ENCODE data around the gene YWHAH.

The YWHAH gene

DNA sequence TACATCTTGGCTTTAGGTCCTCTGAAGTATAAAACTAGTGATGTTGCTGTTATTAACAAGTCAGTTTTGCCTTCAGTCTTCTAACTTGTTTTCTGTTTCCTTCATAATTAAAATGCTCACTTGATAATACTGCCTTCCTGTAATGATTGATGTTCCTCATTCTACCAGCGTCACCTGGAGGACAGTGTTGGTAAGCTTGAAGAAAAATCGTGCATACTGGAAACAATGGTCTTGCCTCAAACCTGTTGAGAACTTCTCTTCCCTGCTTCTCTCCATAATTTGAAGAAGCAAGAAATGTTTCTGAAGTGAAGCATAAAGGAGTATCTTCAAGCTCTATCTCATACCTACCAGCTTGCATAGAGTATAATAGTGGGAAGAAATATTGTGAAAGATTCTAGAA, 3.0 kb downstream of the YWHAH start:
- in situ Hi-C loops (cut with HindIII; ENCODE audit: low sequenced_read_pairs), result no loop called here

DNA sequence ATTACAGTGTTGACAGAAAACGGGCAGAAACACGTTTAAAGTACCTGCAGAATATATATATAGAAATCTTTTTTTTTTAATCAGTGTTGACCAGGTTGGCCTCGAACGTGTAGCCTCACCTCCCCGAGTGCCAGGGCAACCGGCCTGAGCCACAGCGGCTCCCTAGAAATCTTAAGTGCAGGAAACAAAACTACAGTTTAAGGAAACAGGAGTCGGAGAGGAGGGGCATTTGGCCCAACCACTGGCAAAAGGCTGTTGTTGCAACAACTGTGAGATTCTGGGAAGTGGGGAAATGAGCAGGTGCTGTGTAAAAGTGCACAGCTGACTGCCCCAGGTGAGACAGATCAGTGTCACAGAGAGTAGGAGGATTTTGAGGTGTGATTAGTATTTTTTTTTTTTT, 3.7 kb downstream of the YWHAH start:
- in situ Hi-C loops (cut with HindIII; ENCODE audit: low sequenced_read_pairs), result no loop called here

DNA sequence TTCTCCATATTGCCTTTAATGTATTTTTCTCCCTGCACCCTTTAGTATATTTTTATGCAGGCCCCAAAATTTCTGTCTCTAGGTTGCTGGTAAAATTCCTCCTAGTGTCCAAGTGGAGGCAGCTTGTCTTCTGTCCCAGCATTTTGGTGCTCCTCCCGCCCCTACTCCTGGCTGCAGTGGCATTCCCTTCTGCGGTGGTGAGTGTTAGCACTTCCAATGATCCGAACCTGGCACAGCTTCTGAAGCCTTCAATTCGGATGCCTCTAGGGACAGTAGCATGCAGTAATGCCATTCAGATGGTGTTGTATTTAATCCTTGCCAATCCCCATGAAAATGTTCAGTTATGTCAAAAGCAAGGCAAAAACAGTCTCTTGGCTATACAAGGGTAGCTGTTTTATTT, 5.9 kb downstream of the YWHAH start:
- in situ Hi-C loops (cut with HindIII; ENCODE audit: low sequenced_read_pairs), result loop anchor here (25.0 kb wide), 1 partner anchor 238 kb away; no protein-coding TSS in a partner anchor

GRCh38 chr22:31951194-31952093, 7.1 kb downstream of the YWHAH start:
- in situ Hi-C loops (cut with HindIII; ENCODE audit: low sequenced_read_pairs), result loop anchor here (25.0 kb wide), 1 partner anchor 239 kb away; no protein-coding TSS in a partner anchor

DNA sequence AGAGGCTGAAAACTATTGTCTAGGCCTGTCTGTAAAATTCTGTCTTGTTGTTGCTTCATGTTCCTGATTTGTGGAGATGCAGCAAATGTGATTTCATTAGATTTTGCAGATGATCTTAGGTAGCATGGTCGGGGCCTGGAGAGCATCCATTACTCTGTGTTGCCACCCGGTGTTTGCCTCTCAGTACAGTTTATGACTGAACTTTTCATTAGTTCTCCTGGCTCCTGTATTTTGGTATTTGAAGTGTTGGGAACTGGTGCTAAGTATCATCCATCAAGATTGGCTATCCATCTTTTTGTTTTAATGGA, 7.7 kb downstream of the YWHAH start:
- in situ Hi-C loops (cut with HindIII; ENCODE audit: low sequenced_read_pairs), result loop anchor here (25.0 kb wide), 1 partner anchor 240 kb away; no protein-coding TSS in a partner anchor

GRCh38 chr22:31952472-31952871, 8.1 kb downstream of the YWHAH start:
- in situ Hi-C loops (cut with HindIII; ENCODE audit: low sequenced_read_pairs), result loop anchor here (25.0 kb wide), 1 partner anchor 240 kb away; no protein-coding TSS in a partner anchor

GRCh38 chr22:31953261-31953660, 8.9 kb downstream of the YWHAH start:
- in situ Hi-C loops (cut with HindIII; ENCODE audit: low sequenced_read_pairs), result loop anchor here (25.0 kb wide), 1 partner anchor 241 kb away; no protein-coding TSS in a partner anchor

- in situ Hi-C loops (cut with HindIII; ENCODE audit: low sequenced_read_pairs), result loop anchor here (25.0 kb wide), 1 partner anchor 243 kb away; no protein-coding TSS in a partner anchor
Observed at GRCh38 chr22:31954535-31955523, 10.5 kb downstream of the YWHAH start.

- in situ Hi-C loops (cut with HindIII; ENCODE audit: low sequenced_read_pairs), result loop anchor here (25.0 kb wide), 1 partner anchor 244 kb away; no protein-coding TSS in a partner anchor
Observed at GRCh38 chr22:31956360-31956759, 12.0 kb downstream of the YWHAH start.

DNA sequence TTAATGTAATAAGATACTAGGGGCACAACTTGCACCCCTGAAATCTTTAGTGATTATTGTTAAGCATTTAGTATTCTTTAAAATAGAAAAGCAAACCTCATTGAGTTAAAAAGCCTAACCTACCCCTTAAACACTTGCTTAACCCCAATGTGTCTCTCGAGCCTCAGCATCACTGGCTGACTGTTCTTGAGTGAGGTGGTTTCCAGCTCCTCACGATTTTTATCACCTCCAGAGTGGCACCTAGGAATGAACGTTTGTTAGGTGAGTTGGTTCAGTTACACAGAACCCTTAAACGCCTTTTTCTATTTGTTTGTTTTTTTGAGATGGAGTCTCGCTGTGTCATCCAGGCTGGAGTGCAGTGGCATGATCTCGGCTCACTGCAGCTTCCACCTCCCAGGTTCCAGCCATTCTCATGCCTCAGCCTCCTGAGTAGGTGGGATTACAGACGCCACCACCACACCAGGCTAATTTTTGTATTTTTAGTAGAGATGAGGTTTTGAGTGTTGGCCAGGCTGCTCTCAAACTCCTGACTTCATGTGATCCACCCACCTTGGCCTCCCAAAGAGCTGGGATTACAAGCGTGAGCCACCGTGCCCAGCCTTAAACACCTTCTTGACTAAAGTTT, 13.7 kb downstream of the YWHAH start:
- in situ Hi-C loops (cut with HindIII; ENCODE audit: low sequenced_read_pairs), result loop anchor here (25.0 kb wide), 1 partner anchor 246 kb away; no protein-coding TSS in a partner anchor

- in situ Hi-C loops (cut with HindIII; ENCODE audit: low sequenced_read_pairs), result loop anchor here (25.0 kb wide), 1 partner anchor 246 kb away; no protein-coding TSS in a partner anchor
Observed at GRCh38 chr22:31958625-31959239, 14.4 kb downstream of the YWHAH start.

- in situ Hi-C loops (cut with HindIII; ENCODE audit: low sequenced_read_pairs), result loop anchor here (25.0 kb wide), 1 partner anchor 248 kb away; no protein-coding TSS in a partner anchor
Observed at GRCh38 chr22:31960767-31961166, 16.4 kb downstream of the YWHAH start.

DNA sequence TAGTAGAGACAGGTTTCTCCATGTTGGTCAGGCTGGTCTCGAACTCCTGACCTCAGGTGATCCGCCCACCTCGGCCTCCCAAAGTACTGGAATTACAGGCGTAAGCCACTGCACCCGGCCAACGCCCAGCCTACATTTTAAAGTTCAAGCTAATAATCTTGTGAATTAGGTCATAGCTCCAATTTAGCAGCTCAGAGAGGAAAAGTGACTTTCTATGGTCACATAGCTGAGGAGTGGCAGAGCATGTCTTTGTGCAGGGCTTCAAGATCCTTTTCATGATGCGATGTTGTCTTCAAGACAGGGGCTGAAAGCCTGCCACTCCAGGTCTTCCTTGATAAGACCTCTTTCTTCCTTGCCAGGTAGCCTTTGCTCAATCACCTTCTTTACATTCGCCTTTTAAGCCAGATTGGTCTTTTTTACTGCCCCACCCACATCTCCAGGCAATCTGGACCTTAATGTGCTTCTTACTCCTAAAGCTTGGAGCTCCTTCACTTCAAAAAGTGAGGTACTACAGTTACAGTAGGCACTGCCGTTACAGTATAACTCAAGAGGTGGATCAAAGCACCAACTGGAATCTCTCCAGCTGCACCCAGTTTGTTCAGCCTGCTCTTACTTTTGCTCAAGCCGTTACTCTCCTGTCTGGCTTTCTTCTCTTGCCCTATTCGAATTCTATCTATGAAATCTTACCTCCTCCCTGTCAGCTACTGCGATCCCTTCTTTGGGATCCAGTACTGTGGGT, 18.2 kb downstream of the YWHAH start:
- in situ Hi-C loops (cut with HindIII; ENCODE audit: low sequenced_read_pairs), result loop anchor here (25.0 kb wide), 1 partner anchor 250 kb away; no protein-coding TSS in a partner anchor

- in situ Hi-C loops (cut with HindIII; ENCODE audit: low sequenced_read_pairs), result loop anchor here (25.0 kb wide), 1 partner anchor 256 kb away; no protein-coding TSS in a partner anchor
Observed at GRCh38 chr22:31968022-31968421, 23.7 kb downstream of the YWHAH start.

- in situ Hi-C loops (cut with HindIII; ENCODE audit: low sequenced_read_pairs), result loop anchor here (25.0 kb wide), 1 partner anchor 258 kb away; no protein-coding TSS in a partner anchor
Observed at GRCh38 chr22:31969789-31970489, 25.6 kb downstream of the YWHAH start.

DNA sequence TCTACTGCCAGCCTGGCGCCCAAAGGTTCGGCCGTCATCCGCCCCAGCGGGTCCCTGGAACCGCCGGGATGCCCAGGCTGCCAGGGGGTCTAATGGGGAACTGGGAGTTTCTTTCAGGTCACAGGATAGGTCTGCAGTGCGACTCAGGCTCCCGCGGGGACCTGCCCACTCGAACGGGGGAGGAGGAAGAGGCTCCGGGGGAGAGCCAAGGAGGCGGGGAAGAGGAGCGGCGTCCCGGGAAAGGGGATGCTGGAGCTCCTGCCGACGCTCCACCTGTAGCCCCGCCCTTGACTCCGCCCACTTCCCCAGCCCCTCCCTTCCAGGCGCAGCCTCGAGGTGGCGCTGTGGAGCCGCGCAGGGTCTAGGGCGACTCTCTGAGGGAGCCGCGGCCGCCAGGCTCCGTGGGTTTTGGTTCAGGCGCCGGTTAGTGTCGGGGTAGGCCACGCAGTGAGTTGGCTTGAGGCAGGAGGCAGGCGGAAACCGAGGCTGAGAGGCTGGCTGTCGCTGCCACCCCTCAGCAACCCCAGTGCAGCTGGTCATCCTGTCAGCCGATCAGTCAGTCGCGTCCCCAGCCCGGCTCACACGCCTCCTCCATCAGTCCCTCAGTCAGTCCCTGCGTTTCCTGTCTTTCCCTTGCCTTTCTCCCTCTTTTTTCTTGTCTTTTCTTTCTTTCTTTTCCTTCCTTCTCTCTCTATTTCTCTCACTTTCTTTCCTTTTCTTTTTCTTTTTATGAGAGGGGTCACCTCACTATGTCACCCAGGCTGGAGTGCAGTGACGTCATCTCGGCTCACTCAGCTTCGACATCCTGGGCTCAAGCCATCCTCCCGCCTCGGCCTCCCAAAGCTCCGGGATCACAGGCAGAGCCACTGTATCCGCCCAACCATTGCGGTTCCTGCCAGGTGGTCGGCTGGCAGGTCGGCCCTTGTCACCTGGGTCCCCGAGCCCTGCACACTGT, 26.4 kb downstream of the YWHAH start:
- in situ Hi-C loops (cut with HindIII; ENCODE audit: low sequenced_read_pairs), result loop anchor here (25.0 kb wide), 1 partner anchor 258 kb away; no protein-coding TSS in a partner anchor

GRCh38 chr22:31972180-31972579, 27.8 kb downstream of the YWHAH start:
- in situ Hi-C loops (cut with HindIII; ENCODE audit: low sequenced_read_pairs), result loop anchor here (25.0 kb wide), 1 partner anchor 260 kb away; no protein-coding TSS in a partner anchor
